A673 (cell line): ENCODE results near the gene CARTPT.

Source experiments
- CTCF ChIP-seq: fragments of 300-800, 200-600 bp; sonication (generic); conservative IDR thresholded peaks from 2 replicates; pipeline ENCODE4 v1.5.1; 2017; ENCODE audit warnings: low read depth, mild to moderate bottlenecking, antibody characterized with exemption, low read length, moderate library complexity, mixed read lengths
- EZH2 ChIP-seq: fragments of 200-600 bp; sonication (generic); IDR thresholded peaks from 2 replicates; pipeline ENCODE4 v1.6.1; 2017; ENCODE audit warnings: borderline replicate concordance, low read depth, mild to moderate bottlenecking, mixed read lengths, antibody characterized with exemption, low read length; ENCODE audit not compliant: poor library complexity, severe bottlenecking

GRCh38 chr5:71705421-71705820, 13.7 kb upstream of the CARTPT start:
- TF ChIP-seq CTCF (no peak), EZH2 (no peak)
